ENCODE measurements around the gene MKLN1. TPM values are rescaled to one million over a fixed set of nuclear protein-coding genes. Genes with fewer than 3 reads are reported as not detected.

MKLN1 gene
- total and polyA plus RNA-seq, 2 donors, result 14.4 to 28.9 TPM

DNA sequence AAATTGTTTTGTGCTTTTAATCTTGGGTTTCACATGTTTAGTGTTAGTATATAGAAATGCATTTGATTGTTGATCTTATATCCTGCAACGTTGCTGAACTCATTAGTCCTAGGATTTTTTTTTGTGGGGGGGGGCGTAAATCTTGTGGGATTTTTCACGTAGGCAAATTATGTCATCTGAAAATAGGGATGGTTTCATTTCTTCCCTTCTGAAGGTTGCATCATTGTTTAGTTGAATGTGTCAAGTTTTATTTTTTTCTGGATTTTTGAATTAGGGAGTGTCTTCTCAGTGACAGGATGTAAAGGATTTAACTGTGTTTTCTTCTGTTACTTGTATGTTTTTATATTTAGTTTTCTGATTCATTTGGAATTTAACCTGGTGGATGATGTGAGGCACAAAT, 26.7 kb downstream of the MKLN1 start:
- DNase-seq (ENCODE audit: low read depth in 6 of 9, low spot score in 9 of 9), result no peak
- Histone ChIP-seq H3K9me3 (ENCODE audit: control insufficient read depth in 2 of 2, insufficient read depth in 1 of 2, low read length in 1 of 2) (peaks cover 0 to 3% of the 10 kb centered on the region in 2 donors), H3K27me3 (ENCODE audit: control insufficient read depth in 2 of 2, insufficient read depth in 1 of 2, low read length in 1 of 2) (no peaks in the 10 kb centered on the region), H3K4me1 (ENCODE audit: control insufficient read depth in 2 of 2, insufficient read depth in 2 of 2, low read length in 2 of 2) (no peaks in the 10 kb centered on the region), H3K4me3 (ENCODE audit: low read length in 2 of 2) (no peak overlapping the region), H3K36me3 (ENCODE audit: control insufficient read depth in 2 of 2, insufficient read depth in 2 of 2, low read length in 1 of 2) (peaks cover 0 to 4% of the 10 kb centered on the region in 2 donors), H3K27ac (ENCODE audit: low read depth in 1 of 2, low read length in 1 of 2) (no peak overlapping the region)
- 86% methylated on average over 3 of the region's 3 CpGs for WGBS

GRCh38 chr7:131355917-131356777, 28.5 kb downstream of the MKLN1 start:
- Histone ChIP-seq H3K36me3 (ENCODE audit: control insufficient read depth in 2 of 2, insufficient read depth in 2 of 2, low read length in 1 of 2) (no peaks in the 10 kb centered on the region), H3K4me3 (ENCODE audit: low read length in 2 of 2) (no peak overlapping the region), H3K27ac (ENCODE audit: low read depth in 1 of 2, low read length in 1 of 2) (no peak overlapping the region), H3K27me3 (ENCODE audit: control insufficient read depth in 2 of 2, insufficient read depth in 1 of 2, low read length in 1 of 2) (no peaks in the 10 kb centered on the region), H3K4me1 (ENCODE audit: control insufficient read depth in 2 of 2, insufficient read depth in 2 of 2, low read length in 2 of 2) (no peaks in the 10 kb centered on the region), H3K9me3 (ENCODE audit: control insufficient read depth in 2 of 2, insufficient read depth in 1 of 2, low read length in 1 of 2) (no peaks in the 10 kb centered on the region)
- WGBS, result 93% methylated on average over 13 of the region's 13 CpGs
- no peak for DNase-seq (ENCODE audit: low read depth in 6 of 9, low spot score in 9 of 9)

- H3K4me1 ChIP-seq (ENCODE audit: control insufficient read depth in 2 of 2, insufficient read depth in 2 of 2, low read length in 2 of 2), result no peaks in the 10 kb centered on the region
- no peak overlapping the region for H3K27ac ChIP-seq (ENCODE audit: low read depth in 1 of 2, low read length in 1 of 2)
- no peaks in the 10 kb centered on the region for H3K36me3 ChIP-seq (ENCODE audit: control insufficient read depth in 2 of 2, insufficient read depth in 2 of 2, low read length in 1 of 2)
- no peaks in the 10 kb centered on the region for H3K27me3 ChIP-seq (ENCODE audit: control insufficient read depth in 2 of 2, insufficient read depth in 1 of 2, low read length in 1 of 2)
- H3K9me3 ChIP-seq (ENCODE audit: control insufficient read depth in 2 of 2, insufficient read depth in 1 of 2, low read length in 1 of 2), result no peaks in the 10 kb centered on the region
- 98% methylated on average over 3 of the region's 3 CpGs for WGBS
- DNase-seq (ENCODE audit: low read depth in 6 of 9, low spot score in 9 of 9), result no peak
- no peak overlapping the region for H3K4me3 ChIP-seq (ENCODE audit: low read length in 2 of 2)
Observed at GRCh38 chr7:131357282-131357880, 29.7 kb downstream of the MKLN1 start.

GRCh38 chr7:131358636-131359035, 31.0 kb downstream of the MKLN1 start:
- H3K4me1 ChIP-seq (ENCODE audit: control insufficient read depth in 2 of 2, insufficient read depth in 2 of 2, low read length in 2 of 2), result no peaks in the 10 kb centered on the region
- H3K4me3 ChIP-seq (ENCODE audit: low read length in 2 of 2), result no peak overlapping the region
- H3K27ac ChIP-seq (ENCODE audit: low read depth in 1 of 2, low read length in 1 of 2), result no peak overlapping the region
- H3K27me3 ChIP-seq (ENCODE audit: control insufficient read depth in 2 of 2, insufficient read depth in 1 of 2, low read length in 1 of 2), result no peaks in the 10 kb centered on the region
- 97% methylated on average over 3 of the region's 3 CpGs for WGBS
- no peaks in the 10 kb centered on the region for H3K36me3 ChIP-seq (ENCODE audit: control insufficient read depth in 2 of 2, insufficient read depth in 2 of 2, low read length in 1 of 2)
- no peaks in the 10 kb centered on the region for H3K9me3 ChIP-seq (ENCODE audit: control insufficient read depth in 2 of 2, insufficient read depth in 1 of 2, low read length in 1 of 2)
- DNase-seq (ENCODE audit: low read depth in 6 of 9, low spot score in 9 of 9), result no peak

- H3K9me3 ChIP-seq (ENCODE audit: control insufficient read depth in 2 of 2, insufficient read depth in 1 of 2, low read length in 1 of 2), result no peaks in the 10 kb centered on the region
- no peak overlapping the region for H3K4me3 ChIP-seq (ENCODE audit: low read length in 2 of 2)
- no peaks in the 10 kb centered on the region for H3K4me1 ChIP-seq (ENCODE audit: control insufficient read depth in 2 of 2, insufficient read depth in 2 of 2, low read length in 2 of 2)
Observed at GRCh38 chr7:131359136-131359776, 31.6 kb downstream of the MKLN1 start.

DNA sequence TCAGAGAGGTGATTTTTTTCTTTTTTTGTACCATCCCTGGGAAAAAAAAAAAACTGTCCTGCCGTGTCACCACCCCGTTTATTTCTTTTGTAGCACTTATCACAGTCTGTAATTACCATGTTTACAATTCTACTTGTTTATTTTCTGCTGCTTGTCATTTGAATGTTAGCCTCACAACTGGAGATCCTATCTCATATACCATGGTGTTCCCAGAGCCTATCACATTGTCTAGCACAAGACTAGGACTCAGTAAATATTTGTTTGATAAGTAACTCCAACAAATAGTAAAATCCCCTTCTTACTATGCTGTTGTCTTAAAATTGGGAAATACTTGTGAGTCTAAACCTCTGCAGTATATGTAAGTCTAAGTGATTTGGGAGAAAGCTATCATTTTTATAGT, 36.0 kb downstream of the MKLN1 start:
- H3K36me3 ChIP-seq (ENCODE audit: control insufficient read depth in 2 of 2, insufficient read depth in 2 of 2, low read length in 1 of 2), result no peaks in the 10 kb centered on the region
- no peak for DNase-seq (ENCODE audit: low read depth in 6 of 9, low spot score in 9 of 9)
- H3K4me1 ChIP-seq (ENCODE audit: control insufficient read depth in 2 of 2, insufficient read depth in 2 of 2, low read length in 2 of 2), result no peaks in the 10 kb centered on the region

More at GRCh38 chr7:131359136-131359776, 31.6 kb downstream of the MKLN1 start:
- 94% methylated on average over 3 of the region's 3 CpGs for WGBS
- DNase-seq (ENCODE audit: low read depth in 6 of 9, low spot score in 9 of 9), result no peak
- Histone ChIP-seq H3K36me3 (ENCODE audit: control insufficient read depth in 2 of 2, insufficient read depth in 2 of 2, low read length in 1 of 2) (no peaks in the 10 kb centered on the region), H3K27me3 (ENCODE audit: control insufficient read depth in 2 of 2, insufficient read depth in 1 of 2, low read length in 1 of 2) (no peaks in the 10 kb centered on the region), H3K27ac (ENCODE audit: low read depth in 1 of 2, low read length in 1 of 2) (no peak overlapping the region)

GRCh38 chr7:131364767-131365344, 37.2 kb downstream of the MKLN1 start:
- H3K36me3 ChIP-seq (ENCODE audit: control insufficient read depth in 2 of 2, insufficient read depth in 2 of 2, low read length in 1 of 2), result no peaks in the 10 kb centered on the region
- no peak overlapping the region for H3K27ac ChIP-seq (ENCODE audit: low read depth in 1 of 2, low read length in 1 of 2)
- no peak overlapping the region for H3K4me3 ChIP-seq (ENCODE audit: low read length in 2 of 2)
- H3K9me3 ChIP-seq (ENCODE audit: control insufficient read depth in 2 of 2, insufficient read depth in 1 of 2, low read length in 1 of 2), result no peaks in the 10 kb centered on the region
- no peaks in the 10 kb centered on the region for H3K27me3 ChIP-seq (ENCODE audit: control insufficient read depth in 2 of 2, insufficient read depth in 1 of 2, low read length in 1 of 2)
- no peak for DNase-seq (ENCODE audit: low read depth in 6 of 9, low spot score in 9 of 9)
- peaks cover under 1 to 2% of the 10 kb centered on the region in 2 donors for H3K4me1 ChIP-seq (ENCODE audit: control insufficient read depth in 2 of 2, insufficient read depth in 2 of 2, low read length in 2 of 2)
- WGBS, result 94% methylated on average over 4 of the region's 4 CpGs

More for the DNA sequence above, 36.0 kb downstream of the MKLN1 start:
- Histone ChIP-seq H3K27ac (ENCODE audit: low read depth in 1 of 2, low read length in 1 of 2) (no peak overlapping the region), H3K27me3 (ENCODE audit: control insufficient read depth in 2 of 2, insufficient read depth in 1 of 2, low read length in 1 of 2) (no peaks in the 10 kb centered on the region), H3K4me3 (ENCODE audit: low read length in 2 of 2) (no peak overlapping the region), H3K9me3 (ENCODE audit: control insufficient read depth in 2 of 2, insufficient read depth in 1 of 2, low read length in 1 of 2) (no peaks in the 10 kb centered on the region)
- WGBS, result 98% methylated on average over 2 of the region's 2 CpGs

DNA sequence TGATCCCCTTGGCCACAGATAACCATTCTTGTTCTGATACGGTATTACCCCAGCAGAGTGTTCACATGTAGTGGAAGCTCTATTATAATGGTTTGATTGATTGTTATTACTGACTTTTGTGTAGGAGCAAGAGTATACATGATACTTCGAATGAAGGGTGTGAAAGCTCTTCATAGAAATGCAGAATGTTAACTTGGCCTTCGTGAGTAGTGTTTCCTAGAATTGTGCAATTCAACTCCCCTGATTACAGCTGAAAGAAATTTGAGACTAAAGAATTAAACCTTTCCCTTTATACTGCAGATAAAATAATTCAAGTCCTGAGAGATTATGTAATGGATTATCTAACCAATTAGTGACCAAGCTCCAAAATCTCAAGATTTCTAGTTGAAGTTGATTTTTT, 38.2 kb downstream of the MKLN1 start:
- DNase-seq (ENCODE audit: low read depth in 6 of 9, low spot score in 9 of 9), result no peak
- H3K27me3 ChIP-seq (ENCODE audit: control insufficient read depth in 2 of 2, insufficient read depth in 1 of 2, low read length in 1 of 2), result no peaks in the 10 kb centered on the region
- 98% methylated on average over 3 of the region's 3 CpGs for WGBS
- no peaks in the 10 kb centered on the region for H3K36me3 ChIP-seq (ENCODE audit: control insufficient read depth in 2 of 2, insufficient read depth in 2 of 2, low read length in 1 of 2)
- H3K9me3 ChIP-seq (ENCODE audit: control insufficient read depth in 2 of 2, insufficient read depth in 1 of 2, low read length in 1 of 2), result no peaks in the 10 kb centered on the region
- H3K27ac ChIP-seq (ENCODE audit: low read depth in 1 of 2, low read length in 1 of 2), result no peak overlapping the region
- peaks cover 6 to 9% of the 10 kb centered on the region in 2 donors for H3K4me1 ChIP-seq (ENCODE audit: control insufficient read depth in 2 of 2, insufficient read depth in 2 of 2, low read length in 2 of 2)
- H3K4me3 ChIP-seq (ENCODE audit: low read length in 2 of 2), result no peak overlapping the region

DNA sequence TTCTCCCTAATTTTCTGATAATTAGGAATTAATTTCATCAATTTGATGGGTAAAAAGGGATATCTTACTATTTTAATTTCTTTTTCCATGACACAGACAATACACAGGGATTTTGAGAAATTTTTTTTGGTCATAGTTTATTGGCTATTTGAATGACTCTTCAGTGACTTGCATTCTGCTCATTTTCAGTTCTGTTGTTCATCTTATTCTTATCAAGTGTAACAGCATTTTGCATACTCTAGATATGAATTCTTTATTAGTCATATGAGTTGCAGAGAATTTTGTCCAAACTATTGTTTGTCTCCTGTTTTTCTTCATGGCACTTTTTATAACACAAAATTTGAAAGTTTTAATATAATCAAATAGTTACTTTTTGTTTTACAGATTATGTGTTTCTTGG, 41.7 kb downstream of the MKLN1 start:
- DNase-seq (ENCODE audit: low read depth in 6 of 9, low spot score in 9 of 9), result no peak
- Histone ChIP-seq H3K27me3 (ENCODE audit: control insufficient read depth in 2 of 2, insufficient read depth in 1 of 2, low read length in 1 of 2) (no peaks in the 10 kb centered on the region), H3K4me1 (ENCODE audit: control insufficient read depth in 2 of 2, insufficient read depth in 2 of 2, low read length in 2 of 2) (peaks cover 6 to 9% of the 10 kb centered on the region in 2 donors)

More for the DNA sequence above, 41.7 kb downstream of the MKLN1 start:
- H3K9me3 ChIP-seq (ENCODE audit: control insufficient read depth in 2 of 2, insufficient read depth in 1 of 2, low read length in 1 of 2), result no peaks in the 10 kb centered on the region
- H3K36me3 ChIP-seq (ENCODE audit: control insufficient read depth in 2 of 2, insufficient read depth in 2 of 2, low read length in 1 of 2), result no peaks in the 10 kb centered on the region
- no peak overlapping the region for H3K27ac ChIP-seq (ENCODE audit: low read depth in 1 of 2, low read length in 1 of 2)
- no peak overlapping the region for H3K4me3 ChIP-seq (ENCODE audit: low read length in 2 of 2)

All from thymus (tissue), 11 donors.